H9 (cell line): ENCODE data around the gene MED23. TPM values are rescaled to one million over a fixed set of nuclear protein-coding genes. Genes with fewer than 3 reads are reported as not detected.

Experiments used
- DNase-seq: peaks from one replicate; pipeline ENCODE4 v3.0.0-alpha.2; 2017
- H2AFZ ChIP-seq: one replicate; pipeline ENCODE4 v1.6.1; 2013; ENCODE audit warnings: mild to moderate bottlenecking, low read length, control low read depth, moderate library complexity
- H2AK5ac ChIP-seq: 2 replicates; pipeline ENCODE4 v1.6.1; 2013; ENCODE audit warnings: low read length, control low read depth, mixed read lengths; ENCODE audit not compliant: insufficient read length
- H2BK120ac ChIP-seq: one replicate; pipeline ENCODE4 v1.6.1; 2013; ENCODE audit warnings: low read depth, mild to moderate bottlenecking, low read length, control low read depth, inconsistent platforms; ENCODE audit not compliant: poor library complexity, severe bottlenecking
- H2BK12ac ChIP-seq: 2 replicates; pipeline ENCODE4 v1.6.1; 2013; ENCODE audit warnings: low read length, control low read depth, mixed read lengths, low read depth; ENCODE audit not compliant: insufficient read length
- H2BK15ac ChIP-seq: 2 replicates; pipeline ENCODE4 v1.6.1; 2013; ENCODE audit warnings: low read depth, low read length, control low read depth
- H2BK20ac ChIP-seq: one replicate; pipeline ENCODE4 v1.6.1; 2013; ENCODE audit warnings: low read depth, mild to moderate bottlenecking, low read length, control low read depth, inconsistent platforms; ENCODE audit not compliant: poor library complexity, severe bottlenecking
- H2BK5ac ChIP-seq: 2 replicates; pipeline ENCODE4 v1.6.1; 2013; ENCODE audit warnings: low read length, control low read depth, mixed read lengths; ENCODE audit not compliant: insufficient read length
- H3K14ac ChIP-seq: 2 replicates; pipeline ENCODE4 v1.6.1; 2013; ENCODE audit warnings: low read length, control low read depth; ENCODE audit not compliant: insufficient read depth
- H3K18ac ChIP-seq: 2 replicates; pipeline ENCODE4 v1.6.1; 2013; ENCODE audit warnings: low read depth, mild to moderate bottlenecking, mixed read lengths, low read length, control low read depth; ENCODE audit not compliant: insufficient read length
- H3K23ac ChIP-seq: 2 replicates; pipeline ENCODE4 v1.6.1; 2013; ENCODE audit warnings: low read length, control low read depth, mixed read lengths, low read depth; ENCODE audit not compliant: insufficient read length
- H3K23me2 ChIP-seq: 2 replicates; pipeline ENCODE4 v1.6.1; 2013; ENCODE audit warnings: low read depth, mild to moderate bottlenecking, mixed read lengths, low read length, control low read depth; ENCODE audit not compliant: insufficient read length, poor library complexity, severe bottlenecking
- H3K27ac ChIP-seq: 2 replicates; pipeline ENCODE4 v1.5.1; 2013; ENCODE audit warnings: low read length, control low read depth, mixed read lengths, low read depth; ENCODE audit not compliant: insufficient read length
- H3K27me3 ChIP-seq: 2 replicates; pipeline ENCODE4 v1.6.1; 2013; ENCODE audit warnings: low read length, control low read depth, inconsistent platforms; ENCODE audit not compliant: insufficient read depth
- H3K4ac ChIP-seq: 2 replicates; pipeline ENCODE4 v1.6.1; 2013; ENCODE audit warnings: low read depth, mild to moderate bottlenecking, control low read depth, inconsistent platforms, low read length, moderate library complexity
- H3K4me1 ChIP-seq: 2 replicates; pipeline ENCODE4 v1.6.1; 2013; ENCODE audit warnings: low read length, control low read depth, inconsistent platforms; ENCODE audit not compliant: insufficient read depth
- H3K4me2 ChIP-seq: 2 replicates; pipeline ENCODE4 v1.6.1; 2013; ENCODE audit warnings: low read length, control low read depth, mixed read lengths; ENCODE audit not compliant: insufficient read length, insufficient read depth
- H3K56ac ChIP-seq: 2 replicates; pipeline ENCODE4 v1.6.1; 2013; ENCODE audit warnings: low read depth, mild to moderate bottlenecking, mixed read lengths, low read length, control low read depth; ENCODE audit not compliant: insufficient read length
- H3K79me1 ChIP-seq: 2 replicates; pipeline ENCODE4 v1.6.1; 2013; ENCODE audit warnings: low read depth, mild to moderate bottlenecking, moderate library complexity, low read length, control low read depth, inconsistent platforms; ENCODE audit not compliant: insufficient read depth, poor library complexity, severe bottlenecking
- H3K79me2 ChIP-seq: 2 replicates; pipeline ENCODE4 v1.6.1; 2013; ENCODE audit warnings: low read length, control low read depth, inconsistent platforms; ENCODE audit not compliant: insufficient read depth
- H3K9ac ChIP-seq: 2 replicates; pipeline ENCODE4 v1.6.1; 2013; ENCODE audit warnings: low read length, control low read depth, mixed read lengths; ENCODE audit not compliant: insufficient read length; ENCODE audit errors: extremely low read depth
- H3K9me3 ChIP-seq: one replicate; pipeline ENCODE4 v1.6.1; 2013; ENCODE audit warnings: low read depth, low read length, inconsistent platforms; ENCODE audit not compliant: control insufficient read depth
- H3T11ph ChIP-seq: one replicate; pipeline ENCODE4 v1.6.1; 2013; ENCODE audit warnings: mild to moderate bottlenecking, low read length, control low read depth, inconsistent platforms
- H4K20me1 ChIP-seq: one replicate; pipeline ENCODE4 v1.6.1; 2013; ENCODE audit not compliant: control insufficient read depth, insufficient read length, insufficient read depth
- H4K5ac ChIP-seq: 2 replicates; pipeline ENCODE4 v1.6.1; 2013; ENCODE audit warnings: low read depth, mild to moderate bottlenecking, mixed read lengths, low read length, control low read depth; ENCODE audit not compliant: insufficient read length
- H4K8ac ChIP-seq: replicated peaks from 2 replicates; pipeline ENCODE4 v1.6.1; 2013; ENCODE audit warnings: low read length, control low read depth, mixed read lengths, low read depth; ENCODE audit not compliant: insufficient read length
- H4K91ac ChIP-seq: 2 replicates; pipeline ENCODE4 v1.6.1; 2013; ENCODE audit warnings: low read depth, mild to moderate bottlenecking, moderate library complexity, mixed read lengths, low read length, control low read depth; ENCODE audit not compliant: insufficient read length
- H3K27ac Mint-ChIP-seq, 3 experiments: 2 replicates in 2 of 3; 3 replicates in 1 of 3; pipeline ENCODE4 v1.8.0; 2020 to 2021; ENCODE audit warnings: mixed read lengths in 3 of 3, mild to moderate bottlenecking in 1 of 3, moderate library complexity in 1 of 3
- H3K27me3 Mint-ChIP-seq: 2 replicates; pipeline ENCODE4 v1.8.0; 2021; ENCODE audit warnings: low read depth, mild to moderate bottlenecking, moderate library complexity, mixed read lengths
- H3K36me3 Mint-ChIP-seq, 3 experiments: 2 replicates in 2 of 3; 3 replicates in 1 of 3; pipeline ENCODE4 v1.8.0; 2020 to 2021; ENCODE audit warnings: low read depth in 3 of 3, mixed read lengths in 3 of 3; ENCODE audit not compliant: insufficient read depth in 1 of 3
- H3K4me1 Mint-ChIP-seq, 2 experiments: 2 replicates each; pipeline ENCODE4 v1.8.0; 2020; ENCODE audit warnings: mixed read lengths in 2 of 2
- H3K4me3 Mint-ChIP-seq, 2 experiments: 2 replicates in 1 of 2; 3 replicates in 1 of 2; pipeline ENCODE4 v1.8.0; 2020 to 2021; ENCODE audit warnings: mild to moderate bottlenecking in 2 of 2, mixed read lengths in 2 of 2, moderate library complexity in 1 of 2
- H3K9me3 Mint-ChIP-seq, 2 experiments: 2 replicates in 1 of 2; 3 replicates in 1 of 2; pipeline ENCODE4 v1.8.0; 2020; ENCODE audit warnings: mild to moderate bottlenecking in 2 of 2, mixed read lengths in 2 of 2, moderate library complexity in 1 of 2
- CTCF ChIP-seq: fragments of 200-600 bp; sonication (generic); conservative IDR thresholded peaks from 3 replicates; pipeline ENCODE4 v1.8.0; 2021; ENCODE audit warnings: antibody characterized with exemption, mild to moderate bottlenecking
- WGBS: extraction: QIAGEN DNeasy Blood & Tissue Kit; methylation state at CpG from one replicate; pipeline ENCODE4 v1.1.7; 2013; ENCODE audit warnings: missing lambda C conversion rate, low lambda C conversion rate, mixed read lengths; ENCODE audit not compliant: insufficient read length; ENCODE audit errors: extremely low coverage; 5-methylcytosine and 5-hydroxymethylcytosine counted together
- total RNA-seq: library from RNA; stranded (reverse); gene quantifications from 2 replicates; pipeline ENCODE4 v1.2.1, GENCODE V29; 2021

The MED23 gene
- total RNA-seq, 1 experiment from 2014 or later = 16.2 TPM

GRCh38 chr6:131548441-131548840, 79.6 kb downstream of the MED23 start:
- no peak overlapping the region for H2BK15ac ChIP-seq
- no peak overlapping the region for H3K27ac Mint-ChIP-seq
- H3K4me1 Mint-ChIP-seq = no peaks in the 10 kb centered on the region
- no peaks in the 10 kb centered on the region for H3K79me2 ChIP-seq
- H2BK12ac ChIP-seq = no peak overlapping the region
- H3K79me1 ChIP-seq = no peaks in the 10 kb centered on the region
- H4K8ac ChIP-seq = no peak overlapping the region
- H3K27ac ChIP-seq = no peak overlapping the region
- H2BK5ac ChIP-seq = no peak overlapping the region
- H3K4me3 Mint-ChIP-seq = no peak overlapping the region
- no CpG with 5 or more reads among the region's 1 CpG for WGBS
- no peak overlapping the region for H3K18ac ChIP-seq
- no peak overlapping the region for H2AFZ ChIP-seq
- H3K23me2 ChIP-seq = no peaks in the 10 kb centered on the region
- no peaks in the 10 kb centered on the region for H3K36me3 Mint-ChIP-seq
- no peaks in the 10 kb centered on the region; a peak in 1 of 5 replicates for H3K9me3 Mint-ChIP-seq
- no peaks in the 10 kb centered on the region; the same call in 1 of the 2 replicates for H3K27me3 Mint-ChIP-seq
- H4K20me1 ChIP-seq = no peaks in the 10 kb centered on the region
- H4K91ac ChIP-seq = no peak overlapping the region
- H2AK5ac ChIP-seq = no peak overlapping the region
- no peak overlapping the region for H3T11ph ChIP-seq
- no peak for DNase-seq
- H3K4ac ChIP-seq = no peak overlapping the region
- TF ChIP-seq CTCF = no peak
- H3K4me2 ChIP-seq = no peak overlapping the region
- H3K27me3 ChIP-seq = no peaks in the 10 kb centered on the region
- H3K14ac ChIP-seq = no peak overlapping the region
- H3K9ac ChIP-seq = no peak overlapping the region
- no peak overlapping the region for H3K56ac ChIP-seq
- H2BK120ac ChIP-seq = no peak overlapping the region
- H3K23ac ChIP-seq = no peak overlapping the region
- H3K9me3 ChIP-seq = no peaks in the 10 kb centered on the region
- no peak overlapping the region for H4K5ac ChIP-seq
- no peaks in the 10 kb centered on the region for H3K4me1 ChIP-seq
- H2BK20ac ChIP-seq = no peak overlapping the region
